HEK293T (cell line): ENCODE data around the gene CTPS2.

Experiments
- BHLHE40 ChIP-seq: fragments of 450-650 bp; IDR thresholded peaks from 2 replicates; pipeline ENCODE4 v1.6.1; 2016; ENCODE audit warnings: mild to moderate bottlenecking, moderate library complexity, borderline replicate concordance
- CTBP1 ChIP-seq: fragments of 450-650 bp; IDR thresholded peaks from 2 replicates; pipeline ENCODE4 v1.6.1; 2016; ENCODE audit warnings: borderline replicate concordance
- ELF4 ChIP-seq: fragments of 450-650 bp; IDR thresholded peaks from 2 replicates; pipeline ENCODE4 v1.6.1; 2017; ENCODE audit warnings: antibody characterized with exemption
- FOXA1 ChIP-seq: fragments of 450-650 bp; IDR thresholded peaks from 2 replicates; pipeline ENCODE4 v1.6.1; 2016; ENCODE audit warnings: mild to moderate bottlenecking
- FOXK2 ChIP-seq: fragments of 450-650 bp; IDR thresholded peaks from 2 replicates; pipeline ENCODE4 v1.6.1; 2016; ENCODE audit warnings: mild to moderate bottlenecking
- HDGF ChIP-seq: fragments of 450-650 bp; IDR thresholded peaks from 2 replicates; pipeline ENCODE4 v1.6.1; 2017; ENCODE audit warnings: antibody characterized with exemption, borderline replicate concordance
- L3MBTL2 ChIP-seq: fragments of 450-650 bp; conservative IDR thresholded peaks from 2 replicates; pipeline ENCODE4 v1.6.1; 2016; ENCODE audit warnings: mild to moderate bottlenecking
- LEF1 ChIP-seq: fragments of 450-650 bp; IDR thresholded peaks from 2 replicates; pipeline ENCODE4 v1.6.1; 2017; ENCODE audit warnings: mild to moderate bottlenecking, borderline replicate concordance
- NFRKB ChIP-seq: fragments of 450-650 bp; IDR thresholded peaks from 2 replicates; pipeline ENCODE4 v1.6.1; 2016; ENCODE audit warnings: mild to moderate bottlenecking, moderate library complexity
- SP1 ChIP-seq: fragments of 450-650 bp; IDR thresholded peaks from 2 replicates; pipeline ENCODE4 v1.6.1; 2017
- SUZ12 ChIP-seq: fragments of 450-650 bp; IDR thresholded peaks from 2 replicates; pipeline ENCODE4 v1.6.1; 2016; ENCODE audit warnings: mild to moderate bottlenecking

DNA sequence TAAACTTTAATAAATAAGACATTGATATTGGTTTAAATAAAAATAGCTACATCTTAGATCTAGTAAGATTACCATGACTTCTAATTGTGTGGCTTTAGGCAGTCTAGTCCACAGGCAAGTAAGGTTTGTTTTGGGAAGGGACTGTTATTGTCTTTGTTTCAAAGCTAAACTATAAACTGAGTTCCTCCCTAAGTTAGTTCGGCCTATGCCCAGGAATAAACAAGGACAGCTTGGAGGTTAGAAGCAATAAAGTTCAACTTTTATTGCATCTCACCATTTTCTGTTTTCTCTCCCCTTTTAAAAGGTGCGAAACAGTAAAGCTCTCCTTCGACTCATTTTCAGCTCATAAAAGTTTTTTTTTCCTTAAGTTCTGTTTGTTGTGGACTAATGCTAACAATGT lies 133.0 kb downstream of the CTPS2 start:
- TF ChIP-seq BHLHE40 (no peak), FOXK2 (no peak), CTBP1 (no peak), SUZ12 (no peak), SP1 (no peak), HDGF (no peak), NFRKB (no peak), L3MBTL2 (no peak), ELF4 (no peak), FOXA1 (no peak), LEF1 (no peak)
